SHP77 (cell line): ENCODE results near the gene CTU2.
A peak's percentile ranks its signal among the peaks of the same experiment; 100 is the strongest.
"Not testable (repeated sequence)": the region's sequence is repeated elsewhere in the genome, so short reads cannot be mapped to it uniquely, and the experiment has no call there.

Experiments used
- DNase-seq, 2 experiments: peaks; one replicate each; lab custom pipeline; 2025; lab: John Stamatoyannopoulos, UW

CTU2 gene

GRCh38 chr16:88706229-88706964, at the start of gene CTU2, which contains the start of gene RNF166:
TSS of gene CTU2 (plus strand) at chr16:88706503. CDS start at chr16:88706531, 28 bp downstream.
TSS of gene RNF166 (minus strand) at chr16:88706408. CDS start at chr16:88706325, 83 bp downstream.
- DNase-seq, result peak; percentile 66 to 85

GRCh38 chr16:88657371-88657770, 48.9 kb upstream of the CTU2 start:
- DNase-seq, result no peak

GRCh38 chr16:88658714-88659113, 47.6 kb upstream of the CTU2 start:
- no peak for DNase-seq

GRCh38 chr16:88659160-88659559, 47.1 kb upstream of the CTU2 start:
- DNase-seq, result no peak

- DNase-seq, result no peak
Observed at GRCh38 chr16:88661468-88661867, 44.8 kb upstream of the CTU2 start.

GRCh38 chr16:88662222-88662842, 44.0 kb upstream of the CTU2 start:
- no peak for DNase-seq

GRCh38 chr16:88662843-88663606, 43.3 kb upstream of the CTU2 start, which contains the start of gene MVD:
TSS of gene MVD (minus strand) at chr16:88663091. CDS start at chr16:88663080, 11 bp downstream.
- peak; percentile 98 to 99 for DNase-seq

GRCh38 chr16:88665148-88665547, 41.2 kb upstream of the CTU2 start:
- DNase-seq, result peak in 1 of 2 experiments; percentile 35

- no peak for DNase-seq
Observed at GRCh38 chr16:88665570-88665969, 40.7 kb upstream of the CTU2 start.

- no peak for DNase-seq
Observed at GRCh38 chr16:88667461-88667860, 38.8 kb upstream of the CTU2 start.

- not testable (repeated sequence) for DNase-seq
Observed at GRCh38 chr16:88669493-88669892, 36.8 kb upstream of the CTU2 start.

GRCh38 chr16:88669980-88670379, 36.3 kb upstream of the CTU2 start:
- DNase-seq, result no peak

GRCh38 chr16:88671806-88672205, 34.5 kb upstream of the CTU2 start:
- DNase-seq, result no peak

GRCh38 chr16:88672776-88673175, 33.5 kb upstream of the CTU2 start:
- DNase-seq, result peak; percentile 61

- DNase-seq, result no peak
Observed at GRCh38 chr16:88673716-88674379, 32.5 kb upstream of the CTU2 start.

GRCh38 chr16:88676502-88677242, 29.6 kb upstream of the CTU2 start:
- DNase-seq, result no peak

- no peak for DNase-seq
Observed at GRCh38 chr16:88677721-88678120, 28.6 kb upstream of the CTU2 start.

GRCh38 chr16:88678224-88678979, 27.9 kb upstream of the CTU2 start:
- DNase-seq, result no peak

GRCh38 chr16:88680554-88681083, 25.7 kb upstream of the CTU2 start:
- no peak for DNase-seq

- no peak for DNase-seq
Observed at GRCh38 chr16:88681084-88681680, 25.1 kb upstream of the CTU2 start.
